ENCODE results near the gene ACADSB. TPM values are rescaled to one million over a fixed set of nuclear protein-coding genes. Genes with fewer than 3 reads are reported as not detected.
A peak's percentile ranks its signal among the peaks of the same experiment; 100 is the strongest.

The ACADSB gene
- total and polyA plus RNA-seq, 7 experiments from 2014 or later: 23.7 to 47.0 (median 27.3) TPM

DNA sequence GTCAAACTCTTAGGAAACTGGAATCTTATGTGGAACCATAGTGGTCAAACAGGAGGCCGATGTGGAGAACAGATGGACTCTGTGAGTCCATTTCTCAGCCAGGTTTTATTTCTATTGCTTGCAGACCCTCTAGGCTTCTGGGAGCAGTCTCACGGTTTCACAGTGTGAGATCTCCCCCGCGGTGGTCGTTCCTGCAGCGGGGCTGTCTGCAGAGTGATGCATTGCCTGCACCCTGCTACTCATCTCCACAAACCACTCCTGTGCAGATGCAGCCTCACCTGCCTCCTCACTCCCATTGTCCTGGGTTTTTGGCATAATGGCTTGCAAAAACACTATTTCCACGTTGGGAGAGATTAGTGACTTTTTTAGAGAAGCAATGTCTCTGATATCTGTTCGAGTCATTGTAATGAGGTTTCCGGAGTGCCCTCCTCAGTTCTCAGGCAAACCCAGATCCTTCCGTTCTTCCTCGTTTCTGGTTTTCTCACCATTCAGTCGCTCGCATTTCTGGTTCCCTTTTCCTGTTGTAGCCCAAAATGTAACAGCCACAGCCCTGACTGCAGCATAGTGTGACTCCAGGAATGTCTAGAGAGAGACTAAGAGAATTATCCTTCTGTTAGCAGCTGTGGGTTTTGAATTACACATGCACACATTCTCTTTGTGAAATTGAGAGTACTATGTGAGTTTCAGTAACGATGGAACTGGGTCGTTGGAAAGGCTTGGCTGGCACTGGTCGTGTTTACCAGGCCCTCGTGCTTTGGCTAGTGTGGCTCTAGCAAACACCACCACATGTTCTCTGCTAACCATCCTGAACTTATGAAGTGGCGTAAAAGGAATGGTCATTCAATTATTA, 30.2 kb downstream of the ACADSB start:
- Mint-ChIP-seq H3K9me3 (no peaks in the 10 kb centered on the region), H3K27ac (no peak overlapping the region), H3K36me3 (peaks cover 5 to 41% (median 28%) of the 10 kb centered on the region in 5 donors), H3K4me1 (peaks cover 0 to 9% (median 6%) of the 10 kb centered on the region in 7 donors), H3K4me3 (peak overlapping the region in 1 of 10 donors; percentile 17), H3K27me3 (no peaks in the 10 kb centered on the region)
- H3K27me3 ChIP-seq (ENCODE audit: control insufficient read depth in 2 of 2, insufficient read depth in 2 of 2, low read length in 2 of 2): no peaks in the 10 kb centered on the region
- H3K27ac ChIP-seq (ENCODE audit: low read depth, low read length): no peak overlapping the region
- peaks cover 0 to 21% (median 2%) of the 10 kb centered on the region in 3 experiments for H3K36me3 ChIP-seq (ENCODE audit: control insufficient read depth in 2 of 3, insufficient read depth in 3 of 3, low read length in 3 of 3)
- CTCF ChIA-PET: no interaction called here
- no peaks in the 10 kb centered on the region for H3K4me1 ChIP-seq (ENCODE audit: control insufficient read depth in 2 of 2, insufficient read depth in 2 of 2, low read length in 2 of 2)
- POLR2A ChIA-PET: no interaction called here
- DNase-seq (no peak), ATAC-seq (peak; percentile 31)
- intact Hi-C loops (cut with micrococcal nuclease): no loop called here
- no peaks in the 10 kb centered on the region for H3K9me3 ChIP-seq (ENCODE audit: control insufficient read depth in 2 of 3, low read length in 3 of 3)
- no peak overlapping the region for H3K4me3 ChIP-seq (ENCODE audit: low read length)

GRCh38 chr10:123039632-123039930, 30.8 kb downstream of the ACADSB start:
- no peak for DNase-seq
- Histone ChIP-seq H3K36me3 (ENCODE audit: control insufficient read depth in 2 of 3, insufficient read depth in 3 of 3, low read length in 3 of 3) (peaks cover 0 to 27% (median 5%) of the 10 kb centered on the region in 3 experiments), H3K4me3 (ENCODE audit: low read length) (no peak overlapping the region), H3K27me3 (ENCODE audit: control insufficient read depth in 2 of 2, insufficient read depth in 2 of 2, low read length in 2 of 2) (no peaks in the 10 kb centered on the region), H3K27ac (ENCODE audit: low read depth, low read length) (no peak overlapping the region), H3K9me3 (ENCODE audit: control insufficient read depth in 2 of 3, low read length in 3 of 3) (no peaks in the 10 kb centered on the region), H3K4me1 (ENCODE audit: control insufficient read depth in 2 of 2, insufficient read depth in 2 of 2, low read length in 2 of 2) (no peaks in the 10 kb centered on the region)
- ATAC-seq: no peak
- no peak overlapping the region for H3K4me3 Mint-ChIP-seq
- H3K9me3 Mint-ChIP-seq: no peaks in the 10 kb centered on the region
- H3K36me3 Mint-ChIP-seq: peaks cover 5 to 39% (median 25%) of the 10 kb centered on the region in 5 donors
- POLR2A ChIA-PET: no interaction called here
- CTCF ChIA-PET: no interaction called here
- no peak overlapping the region for H3K27ac Mint-ChIP-seq
- intact Hi-C loops (cut with micrococcal nuclease): no loop called here
- H3K4me1 Mint-ChIP-seq: peaks cover 0 to 9% (median 6%) of the 10 kb centered on the region in 7 donors
- H3K27me3 Mint-ChIP-seq: no peaks in the 10 kb centered on the region

DNA sequence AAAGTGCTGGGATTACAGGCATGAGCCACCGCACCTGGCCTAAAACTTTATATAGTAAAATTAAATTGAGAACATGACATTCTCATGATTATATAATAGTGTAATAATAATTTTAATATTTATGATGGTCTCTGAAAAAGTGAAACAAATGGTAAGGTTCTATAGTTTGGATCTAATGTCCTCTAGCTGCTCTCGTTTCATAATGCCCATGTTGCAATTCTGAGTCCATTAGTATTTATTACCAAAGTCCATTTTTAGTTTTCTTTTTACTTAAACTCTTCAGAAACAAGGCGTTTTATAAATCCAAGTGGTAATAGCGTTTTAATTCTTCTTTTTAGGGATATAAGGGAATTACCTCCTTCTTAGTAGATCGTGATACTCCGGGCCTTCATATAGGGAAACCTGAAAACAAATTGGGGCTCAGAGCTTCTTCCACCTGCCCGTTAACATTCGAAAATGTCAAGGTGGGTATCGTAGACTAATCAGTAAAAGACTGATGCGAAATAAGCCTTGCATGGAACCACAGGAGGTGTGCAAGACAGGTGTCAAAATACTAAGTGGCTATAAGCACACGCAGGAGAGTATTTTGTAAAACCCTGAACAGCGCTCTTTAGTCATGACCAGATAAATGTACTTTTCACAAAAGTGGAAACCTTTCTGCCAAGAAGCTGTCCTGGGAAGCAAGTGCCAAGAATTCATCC, 34.1 kb downstream of the ACADSB start:
- H3K27ac ChIP-seq (ENCODE audit: low read depth, low read length): no peak overlapping the region
- Mint-ChIP-seq H3K9me3 (no peaks in the 10 kb centered on the region), H3K4me1 (peaks cover 0 to 10% (median 6%) of the 10 kb centered on the region in 7 donors), H3K27me3 (no peaks in the 10 kb centered on the region), H3K27ac (no peak overlapping the region), H3K36me3 (peaks cover 1 to 34% (median 21%) of the 10 kb centered on the region in 5 donors), H3K4me3 (no peak overlapping the region)
- H3K4me1 ChIP-seq (ENCODE audit: control insufficient read depth in 2 of 2, insufficient read depth in 2 of 2, low read length in 2 of 2): no peaks in the 10 kb centered on the region
- H3K4me3 ChIP-seq (ENCODE audit: low read length): no peak overlapping the region
- DNase-seq (no peak), ATAC-seq (no peak)
- peaks cover 4 to 24% (median 14%) of the 10 kb centered on the region in 3 experiments for H3K36me3 ChIP-seq (ENCODE audit: control insufficient read depth in 2 of 3, insufficient read depth in 3 of 3, low read length in 3 of 3)
- no peaks in the 10 kb centered on the region for H3K27me3 ChIP-seq (ENCODE audit: control insufficient read depth in 2 of 2, insufficient read depth in 2 of 2, low read length in 2 of 2)
- intact Hi-C loops (cut with micrococcal nuclease): loop anchor here (1.0 to 10.0 kb wide), 5 partner anchors 90 to 924 kb away; no protein-coding TSS in a partner anchor
- ChIA-PET POLR2A (no interaction called here), CTCF (interaction anchor here (0.6 to 1.2 kb wide), 6 partner anchors 9 to 515 kb away, joined by 3 to 6 read pairs (median 4); no protein-coding TSS in a partner anchor)
- no peaks in the 10 kb centered on the region for H3K9me3 ChIP-seq (ENCODE audit: control insufficient read depth in 2 of 3, low read length in 3 of 3)

DNA sequence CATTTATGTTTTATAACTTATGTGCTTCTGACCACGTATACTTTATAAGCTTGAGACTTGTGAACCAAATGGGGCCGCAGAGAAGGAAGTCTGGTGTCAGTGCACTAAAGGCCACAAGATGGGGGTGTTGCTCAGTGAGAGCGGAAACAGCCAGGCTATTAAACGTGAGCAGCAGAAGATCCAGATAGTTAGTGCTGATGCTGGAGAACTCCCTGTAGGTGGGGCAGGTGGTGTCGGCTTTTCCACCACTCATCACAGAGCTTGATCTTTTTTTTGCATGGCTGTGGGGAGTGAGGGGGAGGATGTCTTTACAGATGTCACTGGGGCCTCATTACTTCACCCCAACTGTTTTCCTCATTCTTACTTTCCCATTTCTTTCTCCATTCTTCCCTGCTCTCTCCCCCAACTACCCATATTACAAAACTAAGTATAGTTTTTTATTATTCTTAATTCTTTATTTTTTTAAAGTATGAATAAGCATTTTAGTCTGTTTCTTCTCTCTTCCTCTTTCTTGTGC, 34.7 kb downstream of the ACADSB start:
- Mint-ChIP-seq H3K27ac (no peak overlapping the region), H3K9me3 (no peaks in the 10 kb centered on the region), H3K4me1 (peaks cover 0 to 10% (median 6%) of the 10 kb centered on the region in 7 donors), H3K27me3 (no peaks in the 10 kb centered on the region), H3K36me3 (peaks cover 1 to 40% (median 26%) of the 10 kb centered on the region in 5 donors), H3K4me3 (no peak overlapping the region)
- Histone ChIP-seq H3K9me3 (ENCODE audit: control insufficient read depth in 2 of 3, low read length in 3 of 3) (no peaks in the 10 kb centered on the region), H3K27me3 (ENCODE audit: control insufficient read depth in 2 of 2, insufficient read depth in 2 of 2, low read length in 2 of 2) (no peaks in the 10 kb centered on the region), H3K4me1 (ENCODE audit: control insufficient read depth in 2 of 2, insufficient read depth in 2 of 2, low read length in 2 of 2) (no peaks in the 10 kb centered on the region), H3K27ac (ENCODE audit: low read depth, low read length) (no peak overlapping the region), H3K4me3 (ENCODE audit: low read length) (no peak overlapping the region), H3K36me3 (ENCODE audit: control insufficient read depth in 2 of 3, insufficient read depth in 3 of 3, low read length in 3 of 3) (peaks cover 4 to 29% (median 17%) of the 10 kb centered on the region in 3 experiments)
- peak; percentile 70 for ATAC-seq
- ChIA-PET POLR2A (no interaction called here), CTCF (interaction anchor here (0.6 to 1.2 kb wide), 5 partner anchors 9 to 514 kb away, joined by 3 to 5 read pairs (median 3); no protein-coding TSS in a partner anchor)
- intact Hi-C loops (cut with micrococcal nuclease): loop anchor here (1.0 to 10.0 kb wide), 5 partner anchors 90 to 924 kb away; no protein-coding TSS in a partner anchor
- DNase-seq: peak in 8 of 9 donors; percentile 11 to 50 (median 36)

DNA sequence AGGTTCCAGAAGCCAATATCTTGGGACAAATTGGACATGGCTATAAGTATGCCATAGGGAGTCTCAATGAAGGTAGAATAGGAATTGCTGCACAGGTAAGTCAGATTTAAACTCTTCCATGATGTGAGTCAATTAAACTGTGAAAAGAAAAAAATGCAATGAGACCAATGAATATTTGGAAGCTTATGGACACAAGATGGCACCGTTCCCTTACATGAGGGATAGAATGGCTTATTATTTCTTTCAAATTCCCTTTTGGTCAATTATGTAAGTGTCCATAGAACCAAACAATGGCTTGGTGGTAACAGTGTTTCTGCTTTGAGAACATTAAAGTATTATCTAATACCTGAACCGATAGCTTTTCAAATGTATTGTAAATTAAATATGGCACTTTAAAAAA, 35.6 kb downstream of the ACADSB start:
- Mint-ChIP-seq H3K27ac (no peak overlapping the region), H3K4me1 (peaks cover 0 to 7% (median 0%) of the 10 kb centered on the region in 7 donors), H3K9me3 (no peaks in the 10 kb centered on the region), H3K27me3 (no peaks in the 10 kb centered on the region), H3K36me3 (peaks cover under 1 to 42% (median 25%) of the 10 kb centered on the region in 5 donors), H3K4me3 (no peak overlapping the region)
- Histone ChIP-seq H3K36me3 (ENCODE audit: control insufficient read depth in 2 of 3, insufficient read depth in 3 of 3, low read length in 3 of 3) (peaks cover 4 to 29% (median 19%) of the 10 kb centered on the region in 3 experiments), H3K4me3 (ENCODE audit: low read length) (no peak overlapping the region), H3K9me3 (ENCODE audit: control insufficient read depth in 2 of 3, low read length in 3 of 3) (no peaks in the 10 kb centered on the region), H3K27ac (ENCODE audit: low read depth, low read length) (no peak overlapping the region), H3K4me1 (ENCODE audit: control insufficient read depth in 2 of 2, insufficient read depth in 2 of 2, low read length in 2 of 2) (no peaks in the 10 kb centered on the region), H3K27me3 (ENCODE audit: control insufficient read depth in 2 of 2, insufficient read depth in 2 of 2, low read length in 2 of 2) (no peaks in the 10 kb centered on the region)
- DNase-seq (no peak), ATAC-seq (no peak)
- CTCF ChIA-PET: interaction anchor here (0.8 to 1.0 kb wide), 2 partner anchors 55 to 368 kb away, joined by 3 to 4 read pairs; no protein-coding TSS in a partner anchor
- intact Hi-C loops (cut with micrococcal nuclease): loop anchor here in 1 of 2 donors (5.0 to 10.0 kb wide), 2 partner anchors 230 to 923 kb away; no protein-coding TSS in a partner anchor
- POLR2A ChIA-PET: no interaction called here

DNA sequence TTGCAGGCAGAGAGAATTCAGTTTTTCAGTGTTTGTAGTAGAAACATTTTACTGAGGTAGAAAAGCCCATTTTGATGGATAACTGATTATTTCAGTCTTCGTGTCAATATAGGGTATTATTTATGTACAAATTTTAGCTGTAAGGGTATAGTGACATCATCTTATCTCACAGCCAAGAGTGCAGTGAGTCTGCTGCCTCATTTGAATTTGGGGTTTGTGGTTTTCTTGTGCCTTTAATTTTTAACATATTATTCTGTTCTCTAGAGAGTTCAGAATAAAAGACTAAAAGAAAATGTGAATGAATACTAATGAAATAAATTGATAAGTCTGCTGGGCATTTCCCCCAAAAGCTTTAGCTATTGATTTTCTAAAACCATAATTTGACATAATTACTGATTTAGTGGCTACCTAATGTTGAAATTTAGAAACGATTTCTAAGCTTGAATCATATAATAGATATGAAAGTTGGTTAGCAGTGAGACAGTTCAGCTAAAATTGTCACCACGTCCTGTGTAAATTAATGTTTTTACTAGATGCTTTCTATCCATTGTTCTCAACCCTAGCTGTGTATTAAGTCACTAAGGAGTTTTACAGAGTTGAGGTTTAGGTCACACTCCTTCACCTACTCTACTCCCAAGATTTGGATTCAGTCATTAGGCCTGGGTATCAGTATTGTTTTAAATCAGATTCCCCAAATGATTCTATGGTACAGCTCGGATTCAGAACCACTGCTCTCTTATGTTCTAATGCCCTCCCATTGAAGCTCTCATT, 37.3 kb downstream of the ACADSB start:
- Mint-ChIP-seq H3K4me3 (no peak overlapping the region), H3K9me3 (no peaks in the 10 kb centered on the region), H3K36me3 (peaks cover 0 to 49% (median 36%) of the 10 kb centered on the region in 5 donors), H3K27ac (no peak overlapping the region), H3K4me1 (peaks cover 0 to 6% (median 0%) of the 10 kb centered on the region in 7 donors), H3K27me3 (no peaks in the 10 kb centered on the region)
- no peak for DNase-seq
- no peak overlapping the region for H3K4me3 ChIP-seq (ENCODE audit: low read length)
- no peaks in the 10 kb centered on the region for H3K27me3 ChIP-seq (ENCODE audit: control insufficient read depth in 2 of 2, insufficient read depth in 2 of 2, low read length in 2 of 2)
- H3K36me3 ChIP-seq (ENCODE audit: control insufficient read depth in 2 of 3, insufficient read depth in 3 of 3, low read length in 3 of 3): peaks cover 4 to 29% (median 25%) of the 10 kb centered on the region in 3 experiments
- ChIA-PET CTCF (interaction anchor here (0.8 to 1.3 kb wide), 2 partner anchors 87 to 514 kb away, joined by 3 read pairs; no protein-coding TSS in a partner anchor), POLR2A (no interaction called here)
- intact Hi-C loops (cut with micrococcal nuclease): loop anchor here in 1 of 2 donors (10.0 kb wide), 1 partner anchor 229 kb away; no protein-coding TSS in a partner anchor
- ATAC-seq: no peak
- H3K4me1 ChIP-seq (ENCODE audit: control insufficient read depth in 2 of 2, insufficient read depth in 2 of 2, low read length in 2 of 2): no peaks in the 10 kb centered on the region
- no peak overlapping the region for H3K27ac ChIP-seq (ENCODE audit: low read depth, low read length)
- no peaks in the 10 kb centered on the region for H3K9me3 ChIP-seq (ENCODE audit: control insufficient read depth in 2 of 3, low read length in 3 of 3)
